KG1 (cell line): ENCODE data around the gene SLC25A40.
"Not testable (repeated sequence)": the region's sequence is repeated elsewhere in the genome, so short reads cannot be mapped to it uniquely, and the experiment has no call there.

ENCODE experiments used
- DNase-seq: peaks from one replicate; lab custom pipeline; 2025; lab: John Stamatoyannopoulos, UW

SLC25A40 gene

GRCh38 chr7:87872346-87872745, 3.8 kb downstream of the SLC25A40 start:
- no peak for DNase-seq

- no peak for DNase-seq
Measured at GRCh38 chr7:87870471-87870870, 5.7 kb downstream of the SLC25A40 start.

GRCh38 chr7:87866533-87866932, 9.6 kb downstream of the SLC25A40 start:
- DNase-seq = not testable (repeated sequence)

- DNase-seq = no peak
Measured at GRCh38 chr7:87866089-87866488, 10.1 kb downstream of the SLC25A40 start.

GRCh38 chr7:87858417-87859100, 17.6 kb downstream of the SLC25A40 start:
- DNase-seq = no peak

GRCh38 chr7:87853237-87853864, 22.8 kb downstream of the SLC25A40 start:
- DNase-seq = no peak

GRCh38 chr7:87852306-87852705, 23.9 kb downstream of the SLC25A40 start:
- no peak for DNase-seq

GRCh38 chr7:87850836-87851593, 25.1 kb downstream of the SLC25A40 start:
- no peak for DNase-seq

- DNase-seq = no peak
Measured at GRCh38 chr7:87837597-87837996, 38.6 kb downstream of the SLC25A40 start.

GRCh38 chr7:87833130-87833529, 43.0 kb downstream of the SLC25A40 start:
- no peak for DNase-seq

GRCh38 chr7:87831097-87831496, 45.1 kb downstream of the SLC25A40 start:
- no peak for DNase-seq

GRCh38 chr7:87828383-87828782, 47.8 kb downstream of the SLC25A40 start:
- DNase-seq = not testable (repeated sequence)

- DNase-seq = not testable (repeated sequence)
Measured at GRCh38 chr7:87825369-87825768, 50.8 kb downstream of the SLC25A40 start.

- not testable (repeated sequence) for DNase-seq
Measured at GRCh38 chr7:87822056-87822455, 54.1 kb downstream of the SLC25A40 start.

GRCh38 chr7:87818336-87818735, 57.8 kb downstream of the SLC25A40 start:
- DNase-seq = no peak

GRCh38 chr7:87816389-87816788, 59.8 kb downstream of the SLC25A40 start:
- no peak for DNase-seq

GRCh38 chr7:87810726-87811125, 65.4 kb downstream of the SLC25A40 start:
- no peak for DNase-seq

- no peak for DNase-seq
Measured at GRCh38 chr7:87810130-87810529, 66.0 kb downstream of the SLC25A40 start.

GRCh38 chr7:87806150-87806549, 70.0 kb downstream of the SLC25A40 start:
- no peak for DNase-seq

- peak; percentile 14 for DNase-seq
Measured at GRCh38 chr7:87797798-87798403, 78.3 kb downstream of the SLC25A40 start.

- DNase-seq = no peak
Measured at GRCh38 chr7:87797395-87797794, 78.8 kb downstream of the SLC25A40 start.

GRCh38 chr7:87785368-87785995, 90.7 kb downstream of the SLC25A40 start:
- DNase-seq = no peak
